GM21529 (cell line): ENCODE results near the gene CYSRT1.

Experiments used
- ATAC-seq: cut with Tn5 transposase; IDR thresholded peaks from one replicate; pipeline ENCODE4 v1.9.1; 2021; ENCODE audit not compliant: unreplicated experiment

Gene CYSRT1

GRCh38 chr9:137189297-137190295 lies 35.4 kb upstream of the CYSRT1 start:
- ATAC-seq = no peak

GRCh38 chr9:137190315-137190856 lies 34.6 kb upstream of the CYSRT1 start:
- no peak for ATAC-seq

GRCh38 chr9:137191245-137191644 lies 33.7 kb upstream of the CYSRT1 start:
- no peak for ATAC-seq

GRCh38 chr9:137191691-137192447 lies 33.1 kb upstream of the CYSRT1 start:
- ATAC-seq = no peak

GRCh38 chr9:137192448-137192780 lies 32.6 kb upstream of the CYSRT1 start:
- ATAC-seq = no peak

- no peak for ATAC-seq
These were observed 32.1 kb upstream of the CYSRT1 start for GRCh38 chr9:137192859-137193258.

GRCh38 chr9:137193771-137194170 lies 31.2 kb upstream of the CYSRT1 start:
- no peak for ATAC-seq

- no peak for ATAC-seq
These were observed 30.6 kb upstream of the CYSRT1 start for GRCh38 chr9:137194388-137194787.

- ATAC-seq = no peak
These were observed 30.1 kb upstream of the CYSRT1 start for GRCh38 chr9:137194909-137195308.

GRCh38 chr9:137195525-137196220 lies 29.3 kb upstream of the CYSRT1 start:
- ATAC-seq = no peak

GRCh38 chr9:137198051-137198901 lies 26.7 kb upstream of the CYSRT1 start:
- ATAC-seq = no peak

GRCh38 chr9:137198902-137199283 lies 26.1 kb upstream of the CYSRT1 start:
- ATAC-seq = no peak

GRCh38 chr9:137199411-137200121 lies 25.4 kb upstream of the CYSRT1 start:
- ATAC-seq = no peak

GRCh38 chr9:137200311-137201204 lies 24.4 kb upstream of the CYSRT1 start, which contains the start of gene TPRN:
Gene TPRN (minus strand): TSS chr9:137200741. CDS start chr9:137200711, 30 bp downstream.
- ATAC-seq = peak; percentile 90

GRCh38 chr9:137201205-137201868 lies 23.6 kb upstream of the CYSRT1 start:
- ATAC-seq = no peak

GRCh38 chr9:137202966-137203365 lies 22.0 kb upstream of the CYSRT1 start:
- no peak for ATAC-seq

GRCh38 chr9:137204731-137205125 lies 20.2 kb upstream of the CYSRT1 start:
- no peak for ATAC-seq
